Stimulated activated naive CD4-positive, alpha-beta T cell treated with Interleukin-2 at 50 U/mL for 16 hours (primary cell): ENCODE data around the gene BLOC1S3.

Source experiments
- DNase-seq: peaks from one replicate; lab custom pipeline; 2025; lab: John Stamatoyannopoulos, UW

The BLOC1S3 gene

GRCh38 chr19:45182758-45183157, 4.2 kb downstream of the BLOC1S3 start:
- no peak for DNase-seq

GRCh38 chr19:45184115-45184514, 5.5 kb downstream of the BLOC1S3 start:
- no peak for DNase-seq

DNA sequence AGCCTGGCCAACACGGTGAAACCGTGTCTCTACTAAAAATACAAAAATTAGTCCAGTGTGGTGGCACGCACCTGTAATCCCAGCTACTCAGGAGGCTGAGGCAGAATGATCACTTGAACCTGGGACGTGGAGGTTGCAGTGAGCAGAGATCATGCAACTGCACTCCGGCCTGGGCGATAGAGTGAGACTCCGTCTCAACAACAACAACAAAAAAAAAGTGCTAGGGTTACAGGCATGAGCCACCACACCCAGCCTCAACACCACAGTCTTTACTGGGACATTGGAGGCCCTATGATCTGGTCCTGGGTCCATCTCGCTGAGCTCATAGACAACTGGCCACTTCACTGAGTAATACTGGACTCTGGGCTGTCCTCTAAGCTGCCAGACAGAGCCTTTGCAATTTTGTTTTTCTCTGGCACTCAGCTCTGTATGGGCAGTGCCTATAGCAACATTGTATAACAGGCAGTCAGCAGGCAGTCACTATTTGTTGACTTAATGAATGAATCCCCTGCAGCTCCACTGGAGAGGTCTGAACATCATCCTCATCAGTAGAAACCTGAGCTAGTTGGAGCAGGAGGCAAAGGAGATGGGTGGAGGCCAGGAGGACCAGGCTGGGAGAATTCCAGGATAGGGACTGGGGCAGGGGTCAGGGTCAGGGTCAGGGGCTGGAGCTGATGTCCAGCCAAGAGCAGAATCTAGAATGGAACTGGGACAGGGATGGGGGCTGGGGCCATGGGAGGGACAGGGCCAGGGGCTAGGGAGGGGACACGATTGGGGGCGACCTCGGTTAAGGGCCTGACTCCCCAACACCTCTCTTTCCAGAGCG, 8.1 kb downstream of the BLOC1S3 start:
- no peak for DNase-seq

DNA sequence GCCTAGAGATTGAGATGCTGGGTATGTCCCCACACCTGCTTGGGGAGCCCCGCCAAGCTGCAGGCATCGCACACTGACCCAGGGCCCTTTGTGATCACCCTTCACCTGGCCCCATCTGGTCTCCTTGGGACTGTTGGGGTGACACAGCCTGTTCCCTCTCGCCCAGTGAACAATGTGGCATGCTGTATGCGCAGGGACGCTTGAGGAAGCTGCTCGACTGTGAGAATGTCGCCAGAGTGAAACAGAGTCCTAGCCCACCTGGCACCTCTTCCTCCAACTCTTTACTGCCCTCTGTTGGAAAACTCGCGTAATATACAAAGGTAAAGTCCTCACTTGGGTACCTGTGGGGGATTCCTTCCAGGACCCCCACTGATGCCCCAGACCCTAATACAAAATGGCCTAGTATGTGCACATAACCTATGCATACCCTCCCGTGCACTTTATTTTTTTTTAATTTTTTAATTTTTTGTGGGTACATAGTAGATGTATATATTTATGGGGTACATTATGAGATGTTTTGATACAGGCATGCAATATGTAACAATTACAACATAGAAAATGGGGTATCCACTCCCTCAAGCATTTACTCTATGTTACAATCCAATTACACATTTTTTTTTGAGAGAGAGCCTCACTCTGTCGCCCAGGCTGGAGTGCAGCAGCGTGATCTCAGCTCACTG, 9.0 kb downstream of the BLOC1S3 start:
- DNase-seq = no peak

- DNase-seq = no peak
These were observed 11.4 kb downstream of the BLOC1S3 start for GRCh38 chr19:45189971-45190370.

DNA sequence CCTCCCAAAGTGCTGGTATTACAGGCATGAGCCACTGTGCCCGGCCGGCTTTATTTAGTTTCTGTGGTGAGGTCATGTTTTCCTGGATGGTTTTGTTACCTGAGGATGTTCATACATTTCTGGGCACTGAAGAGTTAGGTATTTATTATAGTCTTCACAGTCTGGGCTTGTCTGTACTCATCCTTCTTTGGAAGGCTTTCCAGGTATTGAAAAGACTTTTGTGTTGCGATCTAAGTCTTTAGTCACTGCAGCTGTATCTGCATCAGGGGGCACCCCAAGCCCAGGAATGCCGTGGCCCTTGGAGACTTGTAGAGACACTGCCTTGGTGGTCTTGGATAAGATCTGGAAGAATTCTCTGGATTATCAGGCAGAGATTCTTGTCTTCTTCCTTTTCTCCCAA, 12.8 kb downstream of the BLOC1S3 start:
- DNase-seq = no peak

DNA sequence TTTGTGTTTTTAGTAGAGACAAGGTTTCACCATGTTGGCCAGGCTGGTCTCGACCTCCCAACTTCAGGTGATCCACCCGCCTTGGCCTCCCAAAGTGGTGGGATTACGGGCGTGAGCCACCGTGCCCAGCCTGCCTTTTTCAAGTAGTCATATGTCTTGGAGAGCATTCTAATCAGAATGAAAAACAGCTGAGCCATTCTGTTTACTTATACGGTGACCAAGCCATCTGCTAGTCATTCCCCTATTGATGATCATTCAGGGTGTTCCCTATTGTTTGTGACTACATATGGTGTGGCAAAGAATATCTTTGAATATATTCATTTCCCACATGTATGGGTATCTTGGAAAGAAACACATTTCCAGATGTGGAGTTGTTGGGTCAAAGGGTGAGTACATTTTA, 17.2 kb downstream of the BLOC1S3 start:
- DNase-seq = no peak

DNA sequence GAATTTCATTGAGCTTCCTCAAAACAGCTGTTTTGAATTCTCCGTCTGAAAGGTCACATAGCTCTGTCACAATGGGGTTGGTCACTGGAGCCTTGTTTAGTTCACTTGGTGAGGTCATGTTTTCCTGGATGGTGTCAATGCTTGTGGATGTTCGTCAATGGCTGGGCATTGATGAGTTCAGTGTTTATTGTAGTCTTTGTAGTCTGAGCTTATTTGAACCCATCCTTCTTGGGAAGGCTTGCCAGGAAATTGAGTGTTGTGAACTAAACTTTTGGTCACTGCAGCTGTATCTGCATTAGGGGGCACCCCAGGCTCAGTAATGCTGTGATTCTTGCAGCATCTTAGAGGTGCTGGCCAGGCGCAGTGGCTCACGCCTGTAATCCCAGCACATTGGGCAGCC, 22.0 kb downstream of the BLOC1S3 start:
- no peak for DNase-seq

- no peak for DNase-seq
These were observed 24.1 kb downstream of the BLOC1S3 start for GRCh38 chr19:45202637-45203036.

- no peak for DNase-seq
These were observed 27.2 kb downstream of the BLOC1S3 start for GRCh38 chr19:45205810-45206209.

GRCh38 chr19:45206328-45206727, 27.7 kb downstream of the BLOC1S3 start:
- DNase-seq = no peak

GRCh38 chr19:45211751-45212381, 33.3 kb downstream of the BLOC1S3 start:
- DNase-seq = no peak

GRCh38 chr19:45213031-45213430, 34.4 kb downstream of the BLOC1S3 start:
- DNase-seq = no peak

DNA sequence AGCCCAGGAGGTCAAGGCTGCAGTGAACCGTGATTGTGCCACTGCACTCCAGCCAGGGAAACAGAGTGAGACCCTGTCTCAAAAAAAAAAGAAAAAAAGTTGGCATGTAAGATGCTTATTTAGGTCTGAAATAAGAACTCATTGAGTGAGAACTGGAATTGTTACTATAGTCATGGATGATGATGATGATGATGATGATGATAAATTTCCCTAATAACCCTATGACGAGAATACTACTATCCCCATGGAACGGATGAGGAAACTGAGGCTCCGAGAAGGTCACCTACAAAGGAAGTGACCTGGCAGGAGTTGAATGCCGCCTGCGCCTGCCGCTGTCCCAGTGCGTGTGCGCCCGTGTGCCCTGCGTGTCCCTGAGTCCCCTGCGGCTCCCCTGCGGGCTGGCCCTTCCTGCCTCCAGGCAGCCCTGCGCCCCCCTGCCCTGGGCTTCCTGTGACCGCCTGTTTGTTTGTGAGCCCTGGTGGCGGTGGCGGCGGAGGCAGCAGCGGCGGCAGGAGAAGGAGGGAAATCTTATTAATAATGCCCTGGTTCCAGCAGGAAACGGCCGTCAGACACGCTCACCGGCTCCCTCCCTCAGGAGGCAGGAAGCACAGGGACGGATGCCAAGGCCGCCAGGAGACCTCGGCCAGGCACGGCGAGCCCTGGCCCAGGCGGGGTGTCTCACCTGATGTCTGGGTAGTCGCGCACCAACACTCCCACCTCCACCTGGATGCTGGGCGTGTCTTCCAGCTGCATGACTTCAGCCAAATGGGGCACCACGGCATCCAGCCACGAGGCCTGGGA, 37.0 kb downstream of the BLOC1S3 start:
- DNase-seq = no peak

DNA sequence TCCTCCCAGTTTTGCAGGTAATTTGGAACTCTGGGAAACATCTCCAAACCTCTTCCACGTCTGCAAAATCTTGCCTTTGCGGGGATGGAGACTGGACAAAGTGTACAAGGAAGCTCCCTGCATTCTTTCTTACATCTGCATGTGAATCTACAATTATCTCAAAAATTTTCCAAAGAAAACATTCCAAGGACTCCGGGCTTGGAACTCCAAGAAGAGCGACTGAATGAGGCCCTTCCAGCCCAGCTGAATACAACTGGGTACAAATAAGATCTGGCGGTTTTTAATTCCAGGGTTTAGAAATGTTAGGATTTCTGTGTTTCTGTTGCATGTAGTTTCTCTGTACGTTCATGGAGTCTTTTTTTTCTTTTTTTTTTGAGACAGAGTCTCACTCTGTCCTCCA, 38.1 kb downstream of the BLOC1S3 start:
- DNase-seq = no peak

GRCh38 chr19:45217193-45217956, 38.8 kb downstream of the BLOC1S3 start:
- DNase-seq = no peak

- no peak for DNase-seq
These were observed 39.4 kb downstream of the BLOC1S3 start for GRCh38 chr19:45217957-45218334.

- DNase-seq = no peak
These were observed 39.8 kb downstream of the BLOC1S3 start for GRCh38 chr19:45218426-45218825.

- DNase-seq = no peak
These were observed 40.5 kb downstream of the BLOC1S3 start for GRCh38 chr19:45218911-45219743.

DNA sequence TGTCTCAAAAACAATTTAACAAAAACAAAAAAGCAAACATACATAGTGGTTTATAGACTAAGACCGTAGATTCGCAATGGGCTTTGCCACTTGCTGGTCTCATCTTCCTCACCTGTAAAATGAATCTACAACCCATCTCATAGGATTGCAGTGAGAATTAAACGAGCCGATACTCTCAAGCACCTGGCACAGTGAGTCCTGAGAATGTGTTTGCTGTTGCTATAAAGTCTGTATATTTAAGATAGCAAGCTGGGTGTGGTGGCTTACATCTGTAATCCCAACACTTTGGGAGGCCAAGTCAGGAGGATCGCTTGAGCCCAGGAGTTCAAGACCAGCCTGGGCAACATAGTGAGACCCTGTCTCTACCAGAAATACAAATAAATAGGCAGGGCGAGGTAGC, 44.1 kb downstream of the BLOC1S3 start:
- DNase-seq = no peak

GRCh38 chr19:45223879-45224278, 45.3 kb downstream of the BLOC1S3 start:
- no peak for DNase-seq
